HepG2 (cell line): Measurements from ENCODE around the gene MB. TPM values are rescaled to one million over a fixed set of nuclear protein-coding genes. Genes with fewer than 3 reads are reported as not detected.

ENCODE experiments used
- ATAC-seq: fragments of 200-7000 bp; cut with Tn5 transposase; 3 replicates; pipeline ENCODE4 v1.9.1; 2020; ENCODE audit warnings: mild to moderate bottlenecking, moderate library complexity
- BruUV-seq: library from RNA; stranded (reverse); fragments of 400-500 nt; replicated peaks from 2 replicates; lab custom pipeline; 2021; lab: Mats Ljungman, UMichigan
- CTCF ChIA-PET: fragments of 300-600 bp; formaldehyde crosslinking; extraction: SDS; loops from one replicate; lab custom pipeline; 2021; ENCODE audit warnings: low total read pairs, inconsistent platforms, low intra/inter-chr PET ratio; lab: Yijun Ruan, JAX
- POLR2A ChIA-PET: fragments of 350-600 bp; sonication (Branson Sonifier 250); formaldehyde crosslinking; loops from one replicate; lab custom pipeline; 2020; ENCODE audit warnings: antibody characterized with exemption, inconsistent platforms; lab: Yijun Ruan, JAX
- DNase-seq: peaks from one replicate; pipeline ENCODE4 v3.0.0-alpha.2; 2015; ENCODE audit warnings: low spot score
- FAIRE-seq: peaks from 3 replicates; lab custom pipeline; 2011; peaks lifted over from hg19 to GRCh38; lab: Jason Lieb, UNC
- H2AFZ ChIP-seq: one replicate; pipeline ENCODE4 v1.6.1; 2011; ENCODE audit warnings: low read length, inconsistent platforms
- H3K27ac ChIP-seq: fragments of 300-600 bp; 3 replicates; pipeline ENCODE4 v1.8.0; 2011; ENCODE audit warnings: mixed run types, mild to moderate bottlenecking, mixed read lengths, low read length, inconsistent platforms; ENCODE audit not compliant: insufficient read depth; ENCODE audit errors: extremely low read length
- H3K27me3 ChIP-seq, 2 experiments: fragments of 200-600 bp in 1 of 2; 2 replicates in 1 of 2; 3 replicates in 1 of 2; pipeline versions ENCODE4 v1.6.0 to v1.8.0; 2011; ENCODE audit warnings: low read length in 2 of 2, mild to moderate bottlenecking in 2 of 2, moderate library complexity in 2 of 2, inconsistent platforms in 1 of 2; ENCODE audit not compliant: insufficient read depth in 2 of 2, control insufficient read depth in 1 of 2
- H3K36me3 ChIP-seq, 2 experiments: fragments of 200-600 bp in 1 of 2; replicated peaks in 1 of 2; 2 replicates in 1 of 2; 3 replicates in 1 of 2; pipeline versions ENCODE4 v1.5.1 to v1.8.0; 2011; ENCODE audit warnings: low read length in 2 of 2, inconsistent platforms in 1 of 2; ENCODE audit not compliant: insufficient read depth in 2 of 2, control insufficient read depth in 1 of 2
- H3K4me1 ChIP-seq: 2 replicates; pipeline ENCODE4 v1.5.1; 2012; ENCODE audit warnings: low read length, inconsistent platforms; ENCODE audit not compliant: insufficient read depth
- H3K4me2 ChIP-seq: 2 replicates; pipeline ENCODE4 v1.6.0; 2011; ENCODE audit warnings: low read depth, low read length, inconsistent platforms
- H3K4me3 ChIP-seq, 3 experiments: fragments of 200-600 bp in 1 of 3; sonication (generic), shearing (Covaris generic) in 1 of 3; replicated peaks in 1 of 3; 2 replicates each; pipeline ENCODE4 v1.5.1; 2011 to 2016; ENCODE audit warnings: low read length in 3 of 3, inconsistent platforms in 2 of 3, low read depth in 2 of 3, mild to moderate bottlenecking in 2 of 3, control low read depth in 1 of 3, mixed read lengths in 1 of 3; ENCODE audit not compliant: insufficient read depth in 1 of 3
- H3K79me2 ChIP-seq: one replicate; pipeline ENCODE4 v1.6.1; 2011; ENCODE audit warnings: low read length, inconsistent platforms; ENCODE audit not compliant: insufficient read depth
- H3K9ac ChIP-seq: 2 replicates; pipeline ENCODE4 v1.6.0; 2011; ENCODE audit warnings: mild to moderate bottlenecking, low read depth, low read length, inconsistent platforms; ENCODE audit not compliant: insufficient read depth
- H3K9me3 ChIP-seq: 2 replicates; pipeline ENCODE4 v1.5.1; 2012; ENCODE audit warnings: mild to moderate bottlenecking, low read length
- H4K20me1 ChIP-seq: 2 replicates; pipeline ENCODE4 v1.6.0; 2011; ENCODE audit warnings: inconsistent platforms, mild to moderate bottlenecking, low read length, moderate library complexity; ENCODE audit not compliant: insufficient read depth
- BCL3 ChIP-seq: sonication (generic); formaldehyde crosslinking; IDR thresholded peaks from 2 replicates; pipeline ENCODE4 v1.5.1; 2020; ENCODE audit warnings: mild to moderate bottlenecking, missing genetic modification reagents, moderate library complexity
- ESRRA ChIP-seq: sonication (generic); formaldehyde crosslinking; IDR thresholded peaks from 2 replicates; pipeline ENCODE4 v1.5.1; 2020; ENCODE audit warnings: mild to moderate bottlenecking, low read depth, missing genetic modification reagents
- KDM5A ChIP-seq: fragments of 200-600 bp; sonication (generic); IDR thresholded peaks from 2 replicates; pipeline ENCODE4 v1.7.0; 2018; ENCODE audit warnings: antibody characterized with exemption, mild to moderate bottlenecking, low read length, borderline replicate concordance
- NFAT5 ChIP-seq: sonication (generic); formaldehyde crosslinking; IDR thresholded peaks from 2 replicates; pipeline ENCODE4 v1.4.0; 2020; ENCODE audit warnings: missing genetic modification reagents
- REL ChIP-seq: sonication (generic); formaldehyde crosslinking; conservative IDR thresholded peaks from 2 replicates; pipeline ENCODE4 v1.8.0; 2022; ENCODE audit warnings: mild to moderate bottlenecking, missing genetic modification reagents, moderate library complexity
- RFXANK ChIP-seq: IDR thresholded peaks from 2 replicates; pipeline ENCODE4 v1.6.1; 2016
- SRSF1 ChIP-seq: fragments of 200-400 bp; formaldehyde crosslinking; optimal IDR thresholded peaks from 2 replicates; pipeline ENCODE3; 2017; ENCODE audit warnings: mild to moderate bottlenecking, low read depth, low read length, moderate library complexity
- ZFP62 ChIP-seq: sonication (generic); formaldehyde crosslinking; IDR thresholded peaks from 2 replicates; pipeline ENCODE4 v1.4.0; 2020; ENCODE audit warnings: missing genetic modification reagents
- ZNF224 ChIP-seq: sonication (generic); formaldehyde crosslinking; IDR thresholded peaks from 2 replicates; pipeline ENCODE4 v1.5.0; 2020; ENCODE audit warnings: mild to moderate bottlenecking, missing genetic modification reagents
- ZNF251 ChIP-seq: sonication (generic); formaldehyde crosslinking; IDR thresholded peaks from 2 replicates; pipeline ENCODE4 v1.9.0; 2021; ENCODE audit warnings: mild to moderate bottlenecking, missing genetic modification reagents
- ZNF253 ChIP-seq: sonication (generic); formaldehyde crosslinking; IDR thresholded peaks from 2 replicates; pipeline ENCODE4 v1.8.0; 2022; ENCODE audit warnings: mild to moderate bottlenecking, missing genetic modification reagents, borderline replicate concordance
- ZNF317 ChIP-seq: sonication (generic); formaldehyde crosslinking; IDR thresholded peaks from 2 replicates; pipeline ENCODE4 v1.5.0; 2020; ENCODE audit warnings: mild to moderate bottlenecking, missing genetic modification reagents
- ZNF33A ChIP-seq: sonication (generic); formaldehyde crosslinking; IDR thresholded peaks from 2 replicates; pipeline ENCODE4 v1.5.1; 2020; ENCODE audit warnings: missing genetic modification reagents, mild to moderate bottlenecking, moderate library complexity, borderline replicate concordance
- ZNF709 ChIP-seq: sonication (generic); formaldehyde crosslinking; IDR thresholded peaks from 2 replicates; pipeline ENCODE4 v1.5.0; 2020; ENCODE audit warnings: mild to moderate bottlenecking, missing genetic modification reagents
- ZNF839 ChIP-seq: sonication (generic); formaldehyde crosslinking; IDR thresholded peaks from 2 replicates; pipeline ENCODE4 v1.4.0; 2020; ENCODE audit warnings: missing genetic modification reagents, mild to moderate bottlenecking, borderline replicate concordance
- ZSCAN22 ChIP-seq: sonication (generic); formaldehyde crosslinking; IDR thresholded peaks from 2 replicates; pipeline ENCODE4 v1.4.0; 2020; ENCODE audit warnings: mild to moderate bottlenecking, missing genetic modification reagents
- WGBS: methylation state at CpG from one replicate; pipeline ENCODE4 v1.1.6; 2017; ENCODE audit warnings: low lambda C conversion rate; 5-methylcytosine and 5-hydroxymethylcytosine counted together
- in situ Hi-C: cut with HindIII; loops from 2 replicates; pipeline ENCODE4 v1.10.0; 2017; ENCODE audit warnings: low pct_unique_long_range_greater_than_20kb; ENCODE audit not compliant: extremely low pct_ligation_motif_present
- intact Hi-C: fragments of 100-400 bp; cut with micrococcal nuclease; formaldehyde crosslinking; loops from one replicate; pipeline ENCODE4 v1.10.0; 2022; ENCODE audit not compliant: unreplicated experiment
- polyA plus RNA-seq, 8 experiments: library from polyadenylated mRNA; depleted of rRNA in 3 of 8; stranded (reverse) in 7 of 8; unstranded in 1 of 8; fragments of >200 nt; fragmentation: Illumina TruSeq in 4 of 8; extraction: Trizol in 4 of 8; gene quantifications; 2 replicates each; pipeline versions ENCODE4 v1.2.1 to v1.2.3, GENCODE V29; 2011 to 2016; ENCODE audit warnings: low read depth in 4 of 8, missing spikeins in 1 of 8, mixed read lengths in 1 of 8; ENCODE audit not compliant: insufficient read depth in 1 of 8
- total RNA-seq, 5 experiments: library from RNA; depleted of rRNA; stranded (reverse); fragments of >200 nt; fragmentation: Illumina TruSeq; extraction: Trizol; gene quantifications; 2 replicates each; pipeline ENCODE4 v1.2.3, GENCODE V29; 2016; ENCODE audit warnings: low read depth in 1 of 5

MB gene
- total and polyA plus RNA-seq, 2 of the 13 experiments (the other 11 are each of a cell fraction or from before 2014, with no cell fraction given): 0.07 TPM; not detected in 1

GRCh38 chr22:35597692-35598395, 19.3 kb downstream of the MB start:
- ChIA-PET CTCF (no interaction called here), POLR2A (no interaction called here)
- no peak overlapping the region for H2AFZ ChIP-seq
- H3K36me3 ChIP-seq: no peaks in the 10 kb centered on the region
- no peak overlapping the region for H3K4me2 ChIP-seq
- H3K9ac ChIP-seq: no peak overlapping the region
- WGBS: 50% methylated on average over 9 of the region's 16 CpGs
- no peaks in the 10 kb centered on the region for H3K79me2 ChIP-seq
- DNase-seq (no peak), ATAC-seq (no peak), FAIRE-seq (no peak)
- no peak for TF ChIP-seq ZFP62 (CRISPR knock-in tag)
- TF ChIP-seq ZSCAN22 (CRISPR knock-in tag): no peak
- no peak for TF ChIP-seq RFXANK
- TF ChIP-seq SRSF1: no peak
- TF ChIP-seq REL (CRISPR knock-in tag): no peak
- no peak for TF ChIP-seq NFAT5 (CRISPR knock-in tag)
- TF ChIP-seq ZNF33A: no peak
- no peak for TF ChIP-seq ZNF317 (CRISPR knock-in tag)
- TF ChIP-seq ZNF224 (CRISPR knock-in tag): no peak
- no peak for TF ChIP-seq ZNF251
- no peak for TF ChIP-seq BCL3
- no peak for TF ChIP-seq ESRRA (CRISPR knock-in tag)
- no peak for TF ChIP-seq ZNF839 (CRISPR knock-in tag)
- TF ChIP-seq ZNF709: no peak
- TF ChIP-seq KDM5A: no peak
- TF ChIP-seq ZNF253: no peak
- no peaks in the 10 kb centered on the region for H3K9me3 ChIP-seq
- intact Hi-C loops (no loop called here), in situ Hi-C loops (no loop called here)
- H3K27ac ChIP-seq: no peak overlapping the region
- H4K20me1 ChIP-seq: no peaks in the 10 kb centered on the region
- BruUV-seq: no TSS peak
- 0 out of 2 replicates have a peak, but pooled peaks cover under 1% of the 10 kb centered on the region for H3K4me1 ChIP-seq
- H3K27me3 ChIP-seq: peaks cover 2 to 6% of the 10 kb centered on the region in 2 experiments; a peak in 2 of 5 replicates
- H3K4me3 ChIP-seq: no peak overlapping the region
